Neural progenitor cell (in vitro differentiated cells): ENCODE results near the gene RNF224.

ENCODE experiments used
- CTCF ChIP-seq: fragments of 200-600 bp; sonication (generic); IDR thresholded peaks from 2 replicates; pipeline ENCODE4 v1.5.1; 2017; ENCODE audit warnings: antibody characterized with exemption, mild to moderate bottlenecking
- EZH2phosphoT487 ChIP-seq: fragments of 200-600 bp; sonication (generic); IDR thresholded peaks from 2 replicates; pipeline ENCODE4 v1.6.1; 2017; ENCODE audit warnings: antibody characterized with exemption

GRCh38 chr9:137251194-137251461 is 23.8 kb downstream of the RNF224 start, which contains the start of gene STPG3:
- TF ChIP-seq CTCF (no peak), EZH2phosphoT487 (no peak)
